ENCODE measurements around the gene CAMTA1.

DNA sequence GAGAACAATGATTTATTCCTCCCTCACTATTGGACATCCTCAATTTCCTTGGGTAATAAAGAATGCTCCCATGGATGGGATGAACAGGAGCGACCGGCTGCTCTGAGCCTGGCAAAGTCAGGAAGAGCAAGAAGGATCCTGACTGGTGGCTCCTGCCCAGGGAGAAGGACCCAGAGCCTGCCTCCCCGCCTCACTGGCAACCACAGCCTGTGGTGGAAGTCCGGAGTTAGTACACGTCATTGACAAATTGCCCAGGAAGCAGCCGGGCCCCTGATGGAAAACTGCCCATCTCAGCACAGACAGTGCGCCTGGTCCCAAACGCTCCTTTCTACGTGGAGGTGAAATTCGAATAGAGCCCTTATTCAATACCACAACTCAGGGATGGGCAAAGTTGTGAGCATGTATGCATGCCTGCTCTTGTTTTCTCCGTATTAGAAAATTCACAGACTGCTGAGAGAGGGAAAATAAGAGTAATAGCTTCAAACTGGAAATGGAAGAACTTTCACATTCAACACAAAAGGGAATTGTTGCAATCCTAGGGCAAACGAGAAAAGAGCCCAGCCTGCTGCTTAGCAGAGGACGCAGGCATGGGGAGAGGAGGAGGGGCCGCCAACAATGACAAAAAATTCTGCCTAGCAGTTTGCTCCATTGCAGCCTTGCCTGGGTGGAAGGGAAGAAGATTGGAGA is 588.8 kb downstream of the CAMTA1 start:
- TF ChIP-seq, protein P1, sequence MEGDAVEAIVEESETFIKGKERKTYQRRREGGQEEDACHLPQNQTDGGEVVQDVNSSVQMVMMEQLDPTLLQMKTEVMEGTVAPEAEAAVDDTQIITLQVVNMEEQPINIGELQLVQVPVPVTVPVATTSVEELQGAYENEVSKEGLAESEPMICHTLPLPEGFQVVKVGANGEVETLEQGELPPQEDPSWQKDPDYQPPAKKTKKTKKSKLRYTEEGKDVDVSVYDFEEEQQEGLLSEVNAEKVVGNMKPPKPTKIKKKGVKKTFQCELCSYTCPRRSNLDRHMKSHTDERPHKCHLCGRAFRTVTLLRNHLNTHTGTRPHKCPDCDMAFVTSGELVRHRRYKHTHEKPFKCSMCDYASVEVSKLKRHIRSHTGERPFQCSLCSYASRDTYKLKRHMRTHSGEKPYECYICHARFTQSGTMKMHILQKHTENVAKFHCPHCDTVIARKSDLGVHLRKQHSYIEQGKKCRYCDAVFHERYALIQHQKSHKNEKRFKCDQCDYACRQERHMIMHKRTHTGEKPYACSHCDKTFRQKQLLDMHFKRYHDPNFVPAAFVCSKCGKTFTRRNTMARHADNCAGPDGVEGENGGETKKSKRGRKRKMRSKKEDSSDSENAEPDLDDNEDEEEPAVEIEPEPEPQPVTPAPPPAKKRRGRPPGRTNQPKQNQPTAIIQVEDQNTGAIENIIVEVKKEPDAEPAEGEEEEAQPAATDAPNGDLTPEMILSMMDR (conservative IDR thresholded peaks at IDR 0.05; ENCODE audit: low read length), result no peak
- no peak for TF ChIP-seq EZH2phosphoT487 (IDR thresholded peaks at IDR 0.05; ENCODE audit: borderline replicate concordance, low read depth, low read length)
